DOHH2 (cell line): ENCODE measurements around the gene CENPH.

Experiments
- EZH2phosphoT487 ChIP-seq: fragments of 200-600 bp; sonication (generic); IDR thresholded peaks from 2 replicates; pipeline ENCODE4 v1.6.1; 2017; ENCODE audit warnings: borderline replicate concordance, mild to moderate bottlenecking, antibody characterized with exemption, low read length, moderate library complexity, mixed read lengths
- TF ChIP-seq, protein P1 (sequence below): fragments of 200-600 bp; sonication (generic); IDR thresholded peaks from one replicate; pipeline ENCODE4 v1.5.1; 2014; ENCODE audit warnings: antibody characterized with exemption, mild to moderate bottlenecking, low read depth, low read length; ENCODE audit not compliant: poor library complexity, severe bottlenecking

DNA sequence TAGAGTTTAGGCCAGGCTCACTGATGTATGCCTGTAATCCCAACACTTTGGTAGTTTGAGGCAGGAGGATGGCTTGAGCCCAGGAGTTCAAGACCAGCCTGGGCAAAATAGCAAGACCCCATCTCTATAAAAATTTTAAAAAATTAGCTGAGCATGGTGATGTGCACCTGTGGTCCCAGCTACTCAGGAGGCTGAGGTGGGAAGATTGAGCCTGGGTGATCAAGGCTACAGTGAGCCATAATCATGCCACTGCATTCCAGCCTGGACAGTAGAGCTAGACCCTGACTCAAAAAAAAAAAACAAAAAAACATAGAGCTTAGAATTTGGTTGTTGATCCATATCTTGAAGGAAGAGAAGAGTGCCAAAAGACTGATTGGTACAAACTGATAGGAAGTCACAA lies 30.6 kb downstream of the CENPH start:
- TF ChIP-seq, protein P1, sequence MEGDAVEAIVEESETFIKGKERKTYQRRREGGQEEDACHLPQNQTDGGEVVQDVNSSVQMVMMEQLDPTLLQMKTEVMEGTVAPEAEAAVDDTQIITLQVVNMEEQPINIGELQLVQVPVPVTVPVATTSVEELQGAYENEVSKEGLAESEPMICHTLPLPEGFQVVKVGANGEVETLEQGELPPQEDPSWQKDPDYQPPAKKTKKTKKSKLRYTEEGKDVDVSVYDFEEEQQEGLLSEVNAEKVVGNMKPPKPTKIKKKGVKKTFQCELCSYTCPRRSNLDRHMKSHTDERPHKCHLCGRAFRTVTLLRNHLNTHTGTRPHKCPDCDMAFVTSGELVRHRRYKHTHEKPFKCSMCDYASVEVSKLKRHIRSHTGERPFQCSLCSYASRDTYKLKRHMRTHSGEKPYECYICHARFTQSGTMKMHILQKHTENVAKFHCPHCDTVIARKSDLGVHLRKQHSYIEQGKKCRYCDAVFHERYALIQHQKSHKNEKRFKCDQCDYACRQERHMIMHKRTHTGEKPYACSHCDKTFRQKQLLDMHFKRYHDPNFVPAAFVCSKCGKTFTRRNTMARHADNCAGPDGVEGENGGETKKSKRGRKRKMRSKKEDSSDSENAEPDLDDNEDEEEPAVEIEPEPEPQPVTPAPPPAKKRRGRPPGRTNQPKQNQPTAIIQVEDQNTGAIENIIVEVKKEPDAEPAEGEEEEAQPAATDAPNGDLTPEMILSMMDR: no peak
- no peak for TF ChIP-seq EZH2phosphoT487
